ENCODE measurements around the gene UGT1A10. TPM values are rescaled to one million over a fixed set of nuclear protein-coding genes. Genes with fewer than 3 reads are reported as not detected.
"Not testable (repeated sequence)": the region's sequence is repeated elsewhere in the genome, so short reads cannot be mapped to it uniquely, and the experiment has no call there.

UGT1A10 gene
- total RNA-seq, 5 donors from 2014 or later (not counting 1 experiment from before 2014, with no cell fraction given): not detected

DNA sequence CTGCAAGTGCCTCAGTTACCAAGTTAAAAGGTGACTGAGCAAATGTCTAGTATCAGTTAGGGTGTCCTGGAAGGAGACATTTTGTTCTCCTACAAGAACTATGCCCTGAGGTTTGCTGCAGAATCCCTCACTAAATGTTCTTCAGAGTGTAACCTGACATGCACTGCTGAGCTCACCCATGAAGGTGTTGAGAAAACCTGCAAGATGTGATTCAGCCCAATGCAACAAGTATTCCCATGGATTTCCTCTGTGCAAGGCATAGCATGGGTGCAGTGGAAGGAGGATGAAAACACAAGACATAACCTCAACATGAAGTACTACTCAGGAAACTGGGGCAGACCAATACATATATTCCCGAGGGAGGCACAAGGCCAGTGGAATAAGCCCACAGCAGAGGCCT, 34.2 kb upstream of the UGT1A10 start:
- Mint-ChIP-seq H3K4me1 (no peaks in the 10 kb centered on the region), H3K27ac (no peak overlapping the region), H3K36me3 (peaks cover 3% of the 10 kb centered on the region), H3K4me3 (no peak overlapping the region), H3K9me3 (peaks cover 4 to 7% (median 6%) of the 10 kb centered on the region in 3 donors), H3K27me3 (peaks cover 21% of the 10 kb centered on the region in 2 donors)
- H3K36me3 ChIP-seq (ENCODE audit: control insufficient read depth in 2 of 2, extremely low read depth in 1 of 2, insufficient read depth in 1 of 2, low read length in 1 of 2): no peaks in the 10 kb centered on the region
- DNase-seq (no peak), ATAC-seq (replicated peaks in 1 of 4) (no peak)
- no peaks in the 10 kb centered on the region for H3K9me3 ChIP-seq
- CTCF ChIA-PET: no interaction called here
- no peak overlapping the region for H3K27ac ChIP-seq (ENCODE audit: low read length)
- WGBS (ENCODE audit: insufficient coverage): no CpG with 5 or more reads among the region's 1 CpG
- no peaks in the 10 kb centered on the region for H3K4me1 ChIP-seq (ENCODE audit: control insufficient read depth in 1 of 2, extremely low read depth in 1 of 2, insufficient read depth in 2 of 2, low read length in 2 of 2)
- peaks cover 0 to 5% of the 10 kb centered on the region in 2 experiments for H3K27me3 ChIP-seq (replicated peaks in 1 of 2; ENCODE audit: control insufficient read depth in 2 of 2, extremely low read depth in 1 of 2, insufficient read depth in 2 of 2, low read length in 1 of 2)
- H3K4me3 ChIP-seq (ENCODE audit: control insufficient read depth in 1 of 2, extremely low read depth in 1 of 2, low read length in 1 of 2): no peak overlapping the region
- POLR2A ChIA-PET: no interaction called here

- Histone ChIP-seq H3K9me3 (no peaks in the 10 kb centered on the region), H3K27ac (ENCODE audit: low read length) (no peak overlapping the region), H3K4me1 (ENCODE audit: control insufficient read depth in 1 of 2, extremely low read depth in 1 of 2, insufficient read depth in 2 of 2, low read length in 2 of 2) (no peaks in the 10 kb centered on the region), H3K36me3 (ENCODE audit: control insufficient read depth in 2 of 2, extremely low read depth in 1 of 2, insufficient read depth in 1 of 2, low read length in 1 of 2) (no peaks in the 10 kb centered on the region), H3K4me3 (ENCODE audit: control insufficient read depth in 1 of 2, extremely low read depth in 1 of 2, low read length in 1 of 2) (no peak overlapping the region), H3K27me3 (replicated peaks in 1 of 2; ENCODE audit: control insufficient read depth in 2 of 2, extremely low read depth in 1 of 2, insufficient read depth in 2 of 2, low read length in 1 of 2) (peaks cover 0 to 5% of the 10 kb centered on the region in 2 experiments)
- ATAC-seq (replicated peaks in 1 of 4) (no peak), DNase-seq (no peak)
- ChIA-PET POLR2A (no interaction called here), CTCF (no interaction called here)
- H3K36me3 Mint-ChIP-seq: peaks cover 3% of the 10 kb centered on the region
- H3K9me3 Mint-ChIP-seq: peaks cover 4 to 7% (median 6%) of the 10 kb centered on the region in 3 donors
- H3K4me1 Mint-ChIP-seq: no peaks in the 10 kb centered on the region
- H3K27ac Mint-ChIP-seq: no peak overlapping the region
- no peak overlapping the region for H3K4me3 Mint-ChIP-seq
- WGBS (ENCODE audit: insufficient coverage): no CpG with 5 or more reads among the region's 4 CpGs
- peaks cover 21% of the 10 kb centered on the region in 2 donors for H3K27me3 Mint-ChIP-seq
Observed at GRCh38 chr2:233603520-233603919, 32.7 kb upstream of the UGT1A10 start.

GRCh38 chr2:233604826-233605225, 31.4 kb upstream of the UGT1A10 start:
- H3K27me3 ChIP-seq (replicated peaks in 1 of 2; ENCODE audit: control insufficient read depth in 2 of 2, extremely low read depth in 1 of 2, insufficient read depth in 2 of 2, low read length in 1 of 2): peaks cover 0 to 5% of the 10 kb centered on the region in 2 experiments
- no peaks in the 10 kb centered on the region for H3K36me3 ChIP-seq (ENCODE audit: control insufficient read depth in 2 of 2, extremely low read depth in 1 of 2, insufficient read depth in 1 of 2, low read length in 1 of 2)
- no peak overlapping the region for H3K4me3 ChIP-seq (ENCODE audit: control insufficient read depth in 1 of 2, extremely low read depth in 1 of 2, low read length in 1 of 2)
- H3K4me1 Mint-ChIP-seq: no peaks in the 10 kb centered on the region
- no peak overlapping the region for H3K27ac ChIP-seq (ENCODE audit: low read length)
- peaks cover 19 to 21% of the 10 kb centered on the region in 2 donors for H3K27me3 Mint-ChIP-seq
- peaks cover 4 to 11% (median 6%) of the 10 kb centered on the region in 3 donors for H3K9me3 Mint-ChIP-seq
- H3K27ac Mint-ChIP-seq: no peak overlapping the region
- H3K9me3 ChIP-seq: no peaks in the 10 kb centered on the region
- no peaks in the 10 kb centered on the region for H3K4me1 ChIP-seq (ENCODE audit: control insufficient read depth in 1 of 2, extremely low read depth in 1 of 2, insufficient read depth in 2 of 2, low read length in 2 of 2)
- ChIA-PET CTCF (no interaction called here), POLR2A (no interaction called here)
- 78% methylated on average over 2 of the region's 3 CpGs for WGBS (ENCODE audit: insufficient coverage)
- no peak overlapping the region for H3K4me3 Mint-ChIP-seq
- peaks cover 3% of the 10 kb centered on the region for H3K36me3 Mint-ChIP-seq
- ATAC-seq (replicated peaks in 1 of 4) (no peak), DNase-seq (no peak)

DNA sequence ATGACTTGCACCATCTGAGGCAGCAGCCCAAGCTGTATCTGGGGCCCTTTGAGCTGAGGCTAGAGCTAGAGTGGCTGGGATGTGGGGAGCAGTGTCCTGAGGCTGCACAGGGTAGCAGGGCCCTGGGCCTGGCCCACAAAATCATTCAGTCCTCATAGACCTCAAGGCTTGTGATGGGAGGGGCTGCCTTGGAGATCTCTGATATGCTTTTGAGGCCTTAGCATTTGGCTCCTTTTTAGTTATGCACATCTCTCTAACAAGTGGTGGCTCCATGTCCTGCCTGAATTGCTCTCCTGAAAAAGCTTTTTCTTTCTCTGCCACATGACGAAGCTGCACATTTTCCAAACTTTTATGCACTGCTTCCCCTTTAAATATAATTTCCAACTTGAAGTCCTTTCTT, 30.6 kb upstream of the UGT1A10 start:
- no peaks in the 10 kb centered on the region for H3K4me1 ChIP-seq (ENCODE audit: control insufficient read depth in 1 of 2, extremely low read depth in 1 of 2, insufficient read depth in 2 of 2, low read length in 2 of 2)
- H3K36me3 ChIP-seq (ENCODE audit: control insufficient read depth in 2 of 2, extremely low read depth in 1 of 2, insufficient read depth in 1 of 2, low read length in 1 of 2): no peaks in the 10 kb centered on the region
- WGBS (ENCODE audit: insufficient coverage): no CpG with 5 or more reads among the region's 1 CpG
- no peak overlapping the region for H3K4me3 Mint-ChIP-seq
- no peak overlapping the region for H3K27ac ChIP-seq (ENCODE audit: low read length)
- ChIA-PET POLR2A (no interaction called here), CTCF (no interaction called here)
- ATAC-seq (replicated peaks in 1 of 4) (no peak), DNase-seq (no peak)
- H3K36me3 Mint-ChIP-seq: peaks cover 3% of the 10 kb centered on the region
- H3K27me3 ChIP-seq (replicated peaks in 1 of 2; ENCODE audit: control insufficient read depth in 2 of 2, extremely low read depth in 1 of 2, insufficient read depth in 2 of 2, low read length in 1 of 2): peaks cover 0 to 5% of the 10 kb centered on the region in 2 experiments
- no peaks in the 10 kb centered on the region for H3K4me1 Mint-ChIP-seq
- H3K27ac Mint-ChIP-seq: no peak overlapping the region
- peaks cover 15% of the 10 kb centered on the region in 2 donors for H3K27me3 Mint-ChIP-seq
- H3K4me3 ChIP-seq (ENCODE audit: control insufficient read depth in 1 of 2, extremely low read depth in 1 of 2, low read length in 1 of 2): no peak overlapping the region
- H3K9me3 ChIP-seq: peaks cover 3% of the 10 kb centered on the region
- H3K9me3 Mint-ChIP-seq: peaks cover 4 to 18% (median 9%) of the 10 kb centered on the region in 3 donors

GRCh38 chr2:233611284-233611683, 25.0 kb upstream of the UGT1A10 start:
- Histone ChIP-seq H3K9me3 (peaks cover 3% of the 10 kb centered on the region), H3K27me3 (replicated peaks in 1 of 2; ENCODE audit: control insufficient read depth in 2 of 2, extremely low read depth in 1 of 2, insufficient read depth in 2 of 2, low read length in 1 of 2) (no peaks in the 10 kb centered on the region), H3K36me3 (ENCODE audit: control insufficient read depth in 2 of 2, extremely low read depth in 1 of 2, insufficient read depth in 1 of 2, low read length in 1 of 2) (no peaks in the 10 kb centered on the region), H3K27ac (ENCODE audit: low read length) (no peak overlapping the region), H3K4me3 (ENCODE audit: control insufficient read depth in 1 of 2, extremely low read depth in 1 of 2, low read length in 1 of 2) (no peak overlapping the region), H3K4me1 (ENCODE audit: control insufficient read depth in 1 of 2, extremely low read depth in 1 of 2, insufficient read depth in 2 of 2, low read length in 2 of 2) (no peaks in the 10 kb centered on the region)
- peaks cover 28 to 30% of the 10 kb centered on the region in 2 donors for H3K27me3 Mint-ChIP-seq
- DNase-seq (no peak), ATAC-seq (replicated peaks in 1 of 4) (no peak)
- H3K27ac Mint-ChIP-seq: no peak overlapping the region
- ChIA-PET POLR2A (no interaction called here), CTCF (no interaction called here)
- H3K4me1 Mint-ChIP-seq: no peaks in the 10 kb centered on the region
- no peaks in the 10 kb centered on the region for H3K36me3 Mint-ChIP-seq
- H3K9me3 Mint-ChIP-seq: peaks cover 15 to 34% (median 22%) of the 10 kb centered on the region in 3 donors
- 43% methylated on average over 1 of the region's 4 CpGs for WGBS (ENCODE audit: insufficient coverage)
- H3K4me3 Mint-ChIP-seq: no peak overlapping the region

GRCh38 chr2:233617476-233617875, 18.8 kb upstream of the UGT1A10 start, which contains the start of gene UGT1A8:
Gene UGT1A8, plus strand, starts transcription at chr2:233617633. Its CDS starts 75 bp downstream, at chr2:233617708.
- H3K9me3 ChIP-seq; H3K27ac ChIP-seq (ENCODE audit: low read length); H3K27me3 ChIP-seq (replicated peaks in 1 of 2; ENCODE audit: control insufficient read depth in 2 of 2, extremely low read depth in 1 of 2, insufficient read depth in 2 of 2, low read length in 1 of 2); H3K4me1 Mint-ChIP-seq; H3K36me3 ChIP-seq (ENCODE audit: control insufficient read depth in 2 of 2, extremely low read depth in 1 of 2, insufficient read depth in 1 of 2, low read length in 1 of 2); H3K36me3 Mint-ChIP-seq; DNase-seq; POLR2A ChIA-PET; ATAC-seq (replicated peaks in 1 of 4); H3K27ac Mint-ChIP-seq; H3K4me1 ChIP-seq (ENCODE audit: control insufficient read depth in 1 of 2, extremely low read depth in 1 of 2, insufficient read depth in 2 of 2, low read length in 2 of 2); H3K4me3 Mint-ChIP-seq; CTCF ChIA-PET; H3K4me3 ChIP-seq (ENCODE audit: control insufficient read depth in 1 of 2, extremely low read depth in 1 of 2, low read length in 1 of 2): not testable (repeated sequence)
- WGBS (ENCODE audit: insufficient coverage): 83% methylated on average over 1 of the region's 5 CpGs
- Mint-ChIP-seq H3K9me3 (peaks cover 2 to 17% (median 12%) of the 10 kb centered on the region in 3 donors), H3K27me3 (peaks cover 45 to 56% of the 10 kb centered on the region in 2 donors)

DNA sequence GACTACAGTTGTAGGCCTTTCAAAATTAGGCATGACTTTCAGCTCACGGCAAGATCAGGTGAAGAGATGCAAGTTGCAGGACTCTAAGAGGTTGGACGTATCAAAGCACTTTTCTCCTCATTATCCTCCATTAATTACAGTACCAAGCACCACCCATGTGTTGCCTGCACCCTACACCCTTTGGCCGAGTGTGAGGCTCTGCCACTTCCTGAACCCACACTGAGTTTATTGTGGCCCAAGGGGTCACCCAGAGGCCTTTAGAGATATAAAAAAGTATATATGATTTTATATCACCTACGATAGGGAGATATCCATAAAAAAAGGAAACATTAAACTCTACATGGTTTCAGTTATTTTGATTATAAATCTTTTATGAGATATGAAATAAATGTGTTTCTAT, 16.0 kb upstream of the UGT1A10 start:
- ChIA-PET CTCF (no interaction called here), POLR2A (no interaction called here)
- Mint-ChIP-seq H3K9me3 (peaks cover 0 to 2% (median 1%) of the 10 kb centered on the region in 3 donors), H3K4me3 (no peak overlapping the region), H3K27me3 (peaks cover 37 to 45% of the 10 kb centered on the region in 2 donors), H3K27ac (no peak overlapping the region), H3K4me1 (no peaks in the 10 kb centered on the region), H3K36me3 (no peaks in the 10 kb centered on the region)
- ATAC-seq (replicated peaks in 1 of 4) (no peak), DNase-seq (no peak)
- Histone ChIP-seq H3K36me3 (ENCODE audit: control insufficient read depth in 2 of 2, extremely low read depth in 1 of 2, insufficient read depth in 1 of 2, low read length in 1 of 2) (no peaks in the 10 kb centered on the region), H3K4me3 (ENCODE audit: control insufficient read depth in 1 of 2, extremely low read depth in 1 of 2, low read length in 1 of 2) (no peak overlapping the region), H3K9me3 (no peaks in the 10 kb centered on the region), H3K27me3 (replicated peaks in 1 of 2; ENCODE audit: control insufficient read depth in 2 of 2, extremely low read depth in 1 of 2, insufficient read depth in 2 of 2, low read length in 1 of 2) (no peaks in the 10 kb centered on the region), H3K4me1 (ENCODE audit: control insufficient read depth in 1 of 2, extremely low read depth in 1 of 2, insufficient read depth in 2 of 2, low read length in 2 of 2) (no peaks in the 10 kb centered on the region), H3K27ac (ENCODE audit: low read length) (no peak overlapping the region)
- WGBS (ENCODE audit: insufficient coverage): 100% methylated on average over 1 of the region's 4 CpGs

All from T-cell (primary cell).